Left ventricle myocardium inferior (tissue), 1 donor: ENCODE measurements around the gene RTN4IP1. TPM values are rescaled to one million over a fixed set of nuclear protein-coding genes. Genes with fewer than 3 reads are reported as not detected.
"Not testable (repeated sequence)": the region's sequence is repeated elsewhere in the genome, so short reads cannot be mapped to it uniquely, and the experiment has no call there.

Source experiments
- DNase-seq: peaks from one replicate; pipeline ENCODE4 v3.0.0-alpha.2; 2020
- H3K27ac ChIP-seq: fragments of 200-600 bp; replicated peaks from 2 replicates; pipeline ENCODE4 v1.8.0; 2021
- H3K27me3 ChIP-seq: fragments of 200-600 bp; 2 replicates; pipeline ENCODE4 v1.8.0; 2021; ENCODE audit warnings: low read depth
- H3K36me3 ChIP-seq: fragments of 200-600 bp; 2 replicates; pipeline ENCODE4 v1.8.0; 2021
- H3K4me1 ChIP-seq: fragments of 200-600 bp; 2 replicates; pipeline ENCODE4 v1.8.0; 2021
- H3K4me3 ChIP-seq: fragments of 200-600 bp; 2 replicates; pipeline ENCODE4 v1.8.0; 2021; ENCODE audit warnings: mild to moderate bottlenecking, moderate library complexity
- H3K9me3 ChIP-seq: fragments of 200-600 bp; replicated peaks from 2 replicates; pipeline ENCODE4 v1.8.0; 2021
- CTCF ChIP-seq: fragments of 200-600 bp; IDR thresholded peaks from 2 replicates; pipeline ENCODE4 v1.8.0; 2021; ENCODE audit warnings: antibody characterized with exemption, mild to moderate bottlenecking, borderline replicate concordance
- intact Hi-C: fragments of 100-400 bp; cut with micrococcal nuclease; formaldehyde crosslinking; loops from one replicate; pipeline ENCODE4 v1.11.0; 2022
- total RNA-seq: library from RNA; stranded (reverse); fragmentation: NEBNext Ultra II Directional; extraction: Animal tissue kit (Norgen Biotek cat#: 25700); gene quantifications from one replicate; pipeline ENCODE4 v1.2.1, GENCODE V29; 2021
- donor health status: DM: no; HTN: yes; CAD: no; lungs with severe emphysema.

The RTN4IP1 gene
- total RNA-seq, 1 donor from 2014 or later = 21.5 TPM

GRCh38 chr6:106608080-106608668 is 21.1 kb downstream of the RTN4IP1 start:
- TF ChIP-seq CTCF = peak; percentile 56
- no peaks in the 10 kb centered on the region for H3K27me3 ChIP-seq
- H3K27ac ChIP-seq = no peak overlapping the region
- H3K4me1 ChIP-seq = no peaks in the 10 kb centered on the region
- no peaks in the 10 kb centered on the region for H3K9me3 ChIP-seq
- intact Hi-C loops = no loop called here
- peaks cover 9% of the 10 kb centered on the region for H3K36me3 ChIP-seq
- H3K4me3 ChIP-seq = no peak overlapping the region
- DNase-seq = no peak

GRCh38 chr6:106600329-106600728 is 29.0 kb downstream of the RTN4IP1 start:
- Histone ChIP-seq H3K36me3 (peaks cover 18% of the 10 kb centered on the region), H3K27ac (no peak overlapping the region), H3K9me3 (no peaks in the 10 kb centered on the region), H3K27me3 (no peaks in the 10 kb centered on the region), H3K4me1 (no peaks in the 10 kb centered on the region), H3K4me3 (no peak overlapping the region)
- intact Hi-C loops = no loop called here
- TF ChIP-seq CTCF = no peak
- no peak for DNase-seq

- H3K9me3 ChIP-seq = no peaks in the 10 kb centered on the region
- DNase-seq = no peak
- H3K36me3 ChIP-seq = peaks cover 18% of the 10 kb centered on the region
- intact Hi-C loops = no loop called here
- H3K27me3 ChIP-seq = no peaks in the 10 kb centered on the region
- no peak overlapping the region for H3K27ac ChIP-seq
- H3K4me3 ChIP-seq = no peak overlapping the region
- H3K4me1 ChIP-seq = no peaks in the 10 kb centered on the region
- no peak for TF ChIP-seq CTCF
Measured at GRCh38 chr6:106599440-106599839, 29.9 kb downstream of the RTN4IP1 start.

GRCh38 chr6:106591111-106591825 is 38.0 kb downstream of the RTN4IP1 start:
- DNase-seq = no peak
- H3K27ac ChIP-seq = no peak overlapping the region
- no peak for TF ChIP-seq CTCF
- no peaks in the 10 kb centered on the region for H3K27me3 ChIP-seq
- intact Hi-C loops = no loop called here
- no peaks in the 10 kb centered on the region for H3K9me3 ChIP-seq
- H3K4me1 ChIP-seq = peaks cover 10% of the 10 kb centered on the region
- H3K36me3 ChIP-seq = peaks cover 38% of the 10 kb centered on the region
- H3K4me3 ChIP-seq = no peak overlapping the region

- H3K9me3 ChIP-seq, H3K27ac ChIP-seq, intact Hi-C loops, H3K27me3 ChIP-seq, DNase-seq, H3K4me3 ChIP-seq: not testable (repeated sequence)
- Histone ChIP-seq H3K36me3 (peaks cover 57% of the 10 kb centered on the region), H3K4me1 (peaks cover 10% of the 10 kb centered on the region)
Measured at GRCh38 chr6:106588937-106589336, 40.4 kb downstream of the RTN4IP1 start.

GRCh38 chr6:106586815-106587415 is 42.4 kb downstream of the RTN4IP1 start:
- TF ChIP-seq CTCF = no peak
- Histone ChIP-seq H3K27me3 (no peaks in the 10 kb centered on the region), H3K27ac (no peak overlapping the region), H3K36me3 (peaks cover 69% of the 10 kb centered on the region), H3K9me3 (no peaks in the 10 kb centered on the region), H3K4me3 (no peak overlapping the region), H3K4me1 (peaks cover 11% of the 10 kb centered on the region)
- intact Hi-C loops = no loop called here
- no peak for DNase-seq
